ENCODE data around the gene FAM43B. TPM values are rescaled to one million over a fixed set of nuclear protein-coding genes. Genes with fewer than 3 reads are reported as not detected.

The FAM43B gene
- total RNA-seq, 1 donor = under 0.01 TPM

DNA sequence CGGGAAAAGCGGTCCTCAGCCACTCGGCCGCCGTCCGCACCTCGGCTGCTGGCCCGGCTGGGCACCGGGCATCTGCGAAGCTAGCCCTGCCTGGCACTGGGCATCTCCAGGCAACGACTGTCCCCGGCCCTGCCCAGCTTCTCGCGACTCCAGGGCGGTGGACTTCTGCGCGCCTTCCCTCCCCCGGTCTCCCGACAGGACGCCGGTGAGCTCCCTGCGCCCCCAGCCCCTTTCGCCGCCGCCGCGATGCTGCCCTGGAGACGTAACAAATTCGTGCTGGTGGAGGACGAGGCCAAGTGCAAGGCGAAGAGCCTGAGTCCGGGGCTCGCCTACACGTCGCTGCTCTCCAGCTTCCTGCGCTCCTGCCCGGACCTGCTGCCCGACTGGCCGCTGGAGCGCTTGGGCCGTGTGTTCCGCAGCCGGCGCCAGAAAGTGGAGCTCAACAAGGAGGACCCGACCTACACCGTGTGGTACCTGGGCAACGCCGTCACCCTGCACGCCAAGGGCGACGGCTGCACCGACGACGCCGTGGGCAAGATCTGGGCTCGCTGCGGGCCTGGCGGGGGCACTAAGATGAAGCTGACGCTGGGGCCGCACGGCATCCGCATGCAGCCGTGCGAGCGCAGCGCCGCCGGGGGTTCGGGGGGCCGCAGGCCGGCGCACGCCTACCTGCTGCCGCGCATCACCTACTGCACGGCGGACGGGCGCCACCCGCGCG is 514 bp downstream of the FAM43B start:
- H3K4me3 ChIP-seq (ENCODE audit: low read depth, low read length) = peak overlapping the region; percentile 47
- peak; percentile 26 for DNase-seq (ENCODE audit: low read depth)
- TF ChIP-seq, protein P1, sequence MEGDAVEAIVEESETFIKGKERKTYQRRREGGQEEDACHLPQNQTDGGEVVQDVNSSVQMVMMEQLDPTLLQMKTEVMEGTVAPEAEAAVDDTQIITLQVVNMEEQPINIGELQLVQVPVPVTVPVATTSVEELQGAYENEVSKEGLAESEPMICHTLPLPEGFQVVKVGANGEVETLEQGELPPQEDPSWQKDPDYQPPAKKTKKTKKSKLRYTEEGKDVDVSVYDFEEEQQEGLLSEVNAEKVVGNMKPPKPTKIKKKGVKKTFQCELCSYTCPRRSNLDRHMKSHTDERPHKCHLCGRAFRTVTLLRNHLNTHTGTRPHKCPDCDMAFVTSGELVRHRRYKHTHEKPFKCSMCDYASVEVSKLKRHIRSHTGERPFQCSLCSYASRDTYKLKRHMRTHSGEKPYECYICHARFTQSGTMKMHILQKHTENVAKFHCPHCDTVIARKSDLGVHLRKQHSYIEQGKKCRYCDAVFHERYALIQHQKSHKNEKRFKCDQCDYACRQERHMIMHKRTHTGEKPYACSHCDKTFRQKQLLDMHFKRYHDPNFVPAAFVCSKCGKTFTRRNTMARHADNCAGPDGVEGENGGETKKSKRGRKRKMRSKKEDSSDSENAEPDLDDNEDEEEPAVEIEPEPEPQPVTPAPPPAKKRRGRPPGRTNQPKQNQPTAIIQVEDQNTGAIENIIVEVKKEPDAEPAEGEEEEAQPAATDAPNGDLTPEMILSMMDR (IDR thresholded peaks at IDR 0.05; ENCODE audit: insufficient read depth, low read depth, low read length) = no peak

DNA sequence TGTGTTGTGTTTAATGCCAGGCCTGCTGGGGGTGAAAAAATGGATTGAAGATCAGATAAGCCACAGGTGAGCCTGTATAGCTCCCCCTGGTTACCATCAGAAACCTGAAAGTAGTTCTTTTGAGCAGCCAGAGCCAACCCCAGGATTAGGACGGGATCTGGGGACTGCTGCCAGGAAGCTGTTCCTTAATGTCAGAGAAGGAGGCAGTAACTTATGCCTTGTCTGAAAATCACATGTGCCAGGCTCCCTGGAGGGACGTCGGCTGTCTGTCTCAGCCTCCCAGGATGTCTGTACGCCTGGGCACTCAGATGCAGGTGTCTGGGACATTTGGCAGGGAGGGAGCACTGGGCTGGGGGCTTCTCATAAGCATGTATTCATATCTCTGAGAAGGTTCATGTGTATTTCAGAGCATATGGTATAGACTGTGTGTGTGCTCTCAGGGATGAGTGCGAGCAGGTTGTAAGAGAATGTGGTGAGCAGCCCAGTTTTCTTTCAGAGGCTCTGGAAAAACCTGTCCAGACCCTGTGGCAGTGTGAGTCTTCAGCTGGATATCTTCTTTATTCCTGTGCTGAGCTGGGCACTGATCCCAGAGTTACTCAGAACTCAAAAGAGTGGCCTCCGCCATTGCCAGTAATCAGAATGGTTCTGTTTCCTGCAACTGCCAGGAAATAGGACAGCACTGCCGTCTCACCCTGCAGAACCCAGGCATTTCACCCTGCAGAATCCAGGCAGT is 2.8 kb downstream of the FAM43B start:
- H3K4me3 ChIP-seq (ENCODE audit: low read depth, low read length) = no peak overlapping the region
- TF ChIP-seq, protein P1 (IDR thresholded peaks at IDR 0.05; ENCODE audit: insufficient read depth, low read depth, low read length) = no peak
- DNase-seq (ENCODE audit: low read depth) = no peak

DNA sequence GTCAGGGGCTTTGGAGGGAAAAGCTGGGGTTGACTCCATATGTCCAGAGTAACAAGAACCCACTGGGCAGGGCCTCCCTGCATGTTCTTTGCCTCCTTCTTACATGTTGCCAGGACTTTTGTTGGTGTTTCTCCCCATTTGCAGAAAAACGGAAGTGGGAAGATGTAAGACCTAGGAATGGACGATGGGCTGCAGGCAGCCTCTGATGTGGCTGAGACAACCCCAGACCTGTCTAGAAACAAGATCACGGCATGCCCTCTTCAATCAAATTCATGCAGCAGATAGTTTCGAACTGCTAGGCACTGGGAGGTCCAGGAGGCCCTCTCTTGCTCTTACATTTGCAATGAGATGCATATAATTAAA is 3.4 kb downstream of the FAM43B start:
- no peak overlapping the region for H3K4me3 ChIP-seq (ENCODE audit: low read depth, low read length)
- DNase-seq (ENCODE audit: low read depth) = no peak
- TF ChIP-seq, protein P1 (IDR thresholded peaks at IDR 0.05; ENCODE audit: insufficient read depth, low read depth, low read length) = no peak

- TF ChIP-seq, protein P1 (IDR thresholded peaks at IDR 0.05; ENCODE audit: insufficient read depth, low read depth, low read length) = no peak
- DNase-seq (ENCODE audit: low read depth) = no peak
- no peak overlapping the region for H3K4me3 ChIP-seq (ENCODE audit: low read depth, low read length)
Observed at GRCh38 chr1:20558191-20558590, 5.8 kb downstream of the FAM43B start.

DNA sequence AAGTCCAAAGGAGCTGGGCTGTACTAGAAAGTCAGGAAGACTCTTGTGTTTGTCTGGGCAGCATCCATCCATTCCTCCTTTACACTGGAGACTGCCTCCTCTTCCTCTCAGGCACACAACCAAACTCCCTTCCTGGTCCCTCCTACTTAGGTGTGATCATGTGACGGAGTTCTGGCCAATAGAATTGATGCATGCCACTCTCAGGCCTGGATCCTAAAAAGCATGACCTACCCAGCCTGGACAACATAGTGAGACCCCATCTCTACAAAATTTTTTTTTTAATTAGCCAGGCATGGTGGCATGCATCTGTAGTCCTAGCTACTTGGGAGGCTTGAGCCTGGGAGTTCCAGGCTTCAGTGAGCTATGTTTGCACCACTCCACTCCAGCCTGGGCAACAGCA is 8.6 kb downstream of the FAM43B start:
- no peak for DNase-seq (ENCODE audit: low read depth)
- H3K4me3 ChIP-seq (ENCODE audit: low read depth, low read length) = no peak overlapping the region
- TF ChIP-seq, protein P1 (IDR thresholded peaks at IDR 0.05; ENCODE audit: insufficient read depth, low read depth, low read length) = no peak

GRCh38 chr1:20565234-20565633 is 12.9 kb downstream of the FAM43B start:
- DNase-seq (ENCODE audit: low read depth) = no peak
- TF ChIP-seq, protein P1 (IDR thresholded peaks at IDR 0.05; ENCODE audit: insufficient read depth, low read depth, low read length) = no peak
- H3K4me3 ChIP-seq (ENCODE audit: low read depth, low read length) = no peak overlapping the region
